Testis (tissue), 2 donors: Measurements from ENCODE around the gene RPL41.

Experiments
- CTCF ChIP-seq, 3 experiments: fragments of 450-650 bp in 2 of 3; fragments of 200-600 bp in 1 of 3; sonication (generic) in 1 of 3; IDR thresholded peaks; one replicate each; pipeline ENCODE4 v1.5.1; 2016 to 2019; ENCODE audit warnings: antibody characterized with exemption in 3 of 3, mild to moderate bottlenecking in 2 of 3, moderate library complexity in 1 of 3
- POLR2A ChIP-seq: fragments of 450-650 bp; IDR thresholded peaks from one replicate; pipeline ENCODE4 v1.6.1; 2017; ENCODE audit warnings: antibody characterized with exemption, mild to moderate bottlenecking, moderate library complexity

DNA sequence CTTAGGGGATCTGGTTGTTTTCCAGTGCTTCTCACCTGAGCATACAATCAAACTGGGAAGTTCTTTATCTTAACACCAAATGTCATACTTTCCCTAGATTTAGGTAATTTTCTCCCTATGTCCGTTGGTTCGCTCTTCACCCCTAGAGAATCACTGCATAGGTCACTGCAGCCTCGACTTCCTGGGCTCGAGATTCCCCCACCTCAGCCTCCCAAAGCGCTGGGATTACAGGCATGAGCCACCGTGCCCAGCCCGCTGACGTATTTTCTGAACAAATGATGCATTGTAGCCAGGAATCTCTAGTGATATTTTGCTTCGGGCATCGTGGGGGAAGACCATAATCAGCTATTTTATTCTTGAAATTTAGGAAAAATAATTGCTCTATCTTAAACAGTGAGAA is 1.1 kb upstream of the RPL41 start:
- TF ChIP-seq CTCF (IDR thresholded peaks at IDR 0.05): no peak
- no peak for TF ChIP-seq POLR2A
